T-helper 17 cell (primary cell): ENCODE data around the gene ZDHHC11. TPM values are rescaled to one million over a fixed set of nuclear protein-coding genes. Genes with fewer than 3 reads are reported as not detected.
"Not testable (repeated sequence)": the region's sequence is repeated elsewhere in the genome, so short reads cannot be mapped to it uniquely, and the experiment has no call there.

Source experiments
- ATAC-seq: fragments of 150-1000 bp; cut with Tn5 transposase; 2 replicates; pipeline ENCODE4 v1.10.0; 2021; ENCODE audit warnings: mild to moderate bottlenecking, moderate library complexity
- DNase-seq, 3 donors: peaks; one replicate each; pipeline versions ENCODE4 v3.0.0 to v3.0.0-alpha.2; 2020 to 2021
- H3K9me3 ChIP-seq: one replicate; pipeline ENCODE4 v1.7.0; 2013; ENCODE audit warnings: low read length, mild to moderate bottlenecking; ENCODE audit not compliant: control insufficient read depth, poor library complexity, severe bottlenecking
- H3K27ac Mint-ChIP-seq: one replicate; pipeline ENCODE4 v1.8.0; 2022; ENCODE audit warnings: mild to moderate bottlenecking, moderate library complexity, mixed read lengths
- H3K27me3 Mint-ChIP-seq: one replicate; pipeline ENCODE4 v1.8.0; 2022; ENCODE audit warnings: mixed read lengths
- H3K36me3 Mint-ChIP-seq: one replicate; pipeline ENCODE4 v1.8.0; 2022; ENCODE audit warnings: low read depth, mixed read lengths
- H3K4me1 Mint-ChIP-seq: one replicate; pipeline ENCODE4 v1.8.0; 2022; ENCODE audit warnings: mild to moderate bottlenecking, mixed read lengths
- H3K4me3 Mint-ChIP-seq: one replicate; pipeline ENCODE4 v1.8.0; 2022; ENCODE audit warnings: mild to moderate bottlenecking, moderate library complexity, mixed read lengths
- total RNA-seq, 4 donors: library from RNA in 2 of 4; stranded (reverse) in 2 of 4; gene quantifications; one replicate each; pipeline ENCODE4 v1.2.3 and lab custom pipeline; 2022 to 2026

The ZDHHC11 gene
- total RNA-seq, 2 donors from 2014 or later = 27.7 to 37.1 TPM

- H3K9me3 ChIP-seq, H3K27me3 Mint-ChIP-seq, H3K27ac Mint-ChIP-seq, H3K4me1 Mint-ChIP-seq, H3K4me3 Mint-ChIP-seq, H3K36me3 Mint-ChIP-seq, ATAC-seq: not testable (repeated sequence)
- peak in 1 of 3 donors; percentile 7 for DNase-seq
These were observed 9.8 kb downstream of the ZDHHC11 start for GRCh38 chr5:840974-841435.

GRCh38 chr5:840118-840973 lies 10.4 kb downstream of the ZDHHC11 start:
- not testable (repeated sequence) for H3K9me3 ChIP-seq, H3K27me3 Mint-ChIP-seq, H3K4me3 Mint-ChIP-seq, H3K4me1 Mint-ChIP-seq, ATAC-seq, H3K27ac Mint-ChIP-seq, H3K36me3 Mint-ChIP-seq
- peak in 2 of 3 donors; percentile 5 to 10 for DNase-seq

DNA sequence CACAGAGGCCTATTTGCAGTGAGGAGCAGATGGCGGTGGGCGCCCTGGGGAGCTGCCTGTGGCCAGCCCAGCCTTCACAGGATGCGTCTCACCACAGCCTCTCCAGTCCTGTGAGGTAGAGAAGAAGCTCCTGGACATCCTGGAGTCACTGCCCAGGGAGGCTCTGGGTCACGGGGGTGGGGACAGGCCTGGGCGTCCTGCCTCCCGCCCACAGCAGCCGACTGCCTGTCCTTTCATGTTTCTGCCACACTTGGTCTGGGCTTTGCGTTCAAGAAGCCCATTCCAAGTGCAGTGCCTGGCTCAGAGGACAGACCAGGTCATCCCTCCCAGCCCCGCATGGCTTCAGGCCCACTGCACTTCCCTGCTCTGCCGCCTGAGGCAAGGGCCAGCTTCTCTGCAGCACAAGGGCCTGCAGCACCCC lies 12.3 kb downstream of the ZDHHC11 start:
- not testable (repeated sequence) for H3K4me3 Mint-ChIP-seq, H3K27me3 Mint-ChIP-seq, H3K4me1 Mint-ChIP-seq, H3K36me3 Mint-ChIP-seq, ATAC-seq, H3K9me3 ChIP-seq, H3K27ac Mint-ChIP-seq
- DNase-seq = peak in 1 of 3 donors; percentile 3

DNA sequence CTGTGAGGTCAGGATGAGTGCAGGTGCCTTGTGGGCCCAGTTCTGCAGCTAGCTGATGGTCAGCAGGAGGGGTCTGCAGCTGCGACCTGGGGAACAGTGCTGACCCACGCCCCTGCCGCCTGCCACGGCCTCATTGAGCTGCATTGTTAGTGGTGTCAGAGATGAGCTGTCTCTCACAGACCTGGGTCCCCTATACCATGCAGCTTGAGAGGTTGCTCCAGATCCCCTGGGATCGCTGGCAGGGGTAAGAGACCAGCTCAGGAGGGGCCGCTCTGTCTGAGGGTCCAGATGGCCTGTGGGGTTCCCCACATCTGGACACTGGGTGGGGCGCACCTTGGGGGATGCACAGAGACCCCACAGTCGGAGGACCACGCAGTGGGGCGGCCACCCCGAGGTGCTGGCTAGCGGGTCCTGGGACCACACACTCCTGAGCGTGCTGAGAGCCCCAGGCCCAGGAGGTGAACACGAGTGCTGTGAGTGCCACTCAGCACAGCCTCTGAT lies 13.1 kb downstream of the ZDHHC11 start:
- H3K27ac Mint-ChIP-seq, DNase-seq, H3K27me3 Mint-ChIP-seq, H3K36me3 Mint-ChIP-seq, H3K4me3 Mint-ChIP-seq, ATAC-seq, H3K9me3 ChIP-seq, H3K4me1 Mint-ChIP-seq: not testable (repeated sequence)

DNA sequence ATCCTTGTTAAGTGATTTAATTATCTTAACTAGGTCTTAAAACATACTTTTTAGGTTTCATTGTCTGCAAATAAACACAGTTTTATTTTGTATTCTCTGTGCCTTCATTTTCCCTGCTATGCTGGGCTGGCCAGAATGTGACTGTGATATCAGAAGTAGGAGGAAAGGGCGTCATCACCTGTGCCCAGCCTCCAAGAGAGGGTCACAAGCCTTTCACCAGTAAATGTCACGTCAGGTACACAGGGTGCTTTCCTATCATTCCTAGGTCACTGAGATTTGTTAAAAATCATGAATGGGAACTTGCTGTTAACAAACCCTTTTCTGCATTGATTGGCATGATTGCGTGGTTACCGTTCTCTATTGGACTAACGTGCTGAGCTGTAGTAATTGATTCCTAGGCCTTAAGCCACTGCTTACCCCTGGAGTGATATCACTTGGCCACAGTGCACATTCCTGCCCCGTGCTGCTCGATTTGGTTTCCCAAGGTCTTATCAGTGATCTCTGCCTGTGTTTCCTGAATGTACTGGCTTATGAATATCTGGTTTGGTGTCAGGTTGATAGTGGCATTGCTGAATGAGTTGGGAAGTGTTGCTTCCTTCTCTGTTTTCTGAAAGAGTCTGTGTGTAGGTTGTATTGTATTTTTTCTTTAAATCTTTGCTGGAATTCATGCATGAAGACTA lies 14.7 kb downstream of the ZDHHC11 start:
- not testable (repeated sequence) for DNase-seq, H3K36me3 Mint-ChIP-seq, H3K4me1 Mint-ChIP-seq, H3K27me3 Mint-ChIP-seq, ATAC-seq, H3K27ac Mint-ChIP-seq, H3K9me3 ChIP-seq, H3K4me3 Mint-ChIP-seq

- not testable (repeated sequence) for H3K4me3 Mint-ChIP-seq, DNase-seq, H3K36me3 Mint-ChIP-seq, ATAC-seq, H3K27ac Mint-ChIP-seq, H3K4me1 Mint-ChIP-seq, H3K27me3 Mint-ChIP-seq, H3K9me3 ChIP-seq
These were observed 16.8 kb downstream of the ZDHHC11 start for GRCh38 chr5:834013-834412.

DNA sequence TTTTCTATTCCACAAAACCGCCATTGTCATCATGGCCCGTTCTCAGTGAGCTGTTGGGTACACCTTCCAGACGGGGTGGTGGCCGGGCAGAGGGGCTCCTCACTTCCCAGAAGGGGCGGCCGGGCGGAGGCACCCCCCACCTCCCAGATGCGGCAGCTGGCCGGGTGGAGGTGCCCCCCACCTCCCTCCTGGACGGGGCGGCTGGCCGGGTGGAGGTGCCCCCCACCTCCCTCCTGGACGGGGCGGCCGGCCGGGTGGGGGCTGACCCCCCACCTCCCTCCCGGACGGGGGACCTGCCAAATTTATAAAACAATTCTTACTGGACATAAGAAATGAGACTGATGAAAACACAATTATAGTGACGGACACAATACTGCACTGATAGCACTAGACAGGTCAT lies 22.6 kb downstream of the ZDHHC11 start:
- not testable (repeated sequence) for ATAC-seq, H3K4me1 Mint-ChIP-seq, H3K27ac Mint-ChIP-seq, DNase-seq, H3K36me3 Mint-ChIP-seq, H3K9me3 ChIP-seq, H3K4me3 Mint-ChIP-seq, H3K27me3 Mint-ChIP-seq

GRCh38 chr5:825544-825943 lies 25.2 kb downstream of the ZDHHC11 start:
- not testable (repeated sequence) for H3K4me3 Mint-ChIP-seq, H3K27me3 Mint-ChIP-seq, DNase-seq, H3K9me3 ChIP-seq, H3K36me3 Mint-ChIP-seq, H3K4me1 Mint-ChIP-seq, H3K27ac Mint-ChIP-seq
- peak; percentile 53 for ATAC-seq

DNA sequence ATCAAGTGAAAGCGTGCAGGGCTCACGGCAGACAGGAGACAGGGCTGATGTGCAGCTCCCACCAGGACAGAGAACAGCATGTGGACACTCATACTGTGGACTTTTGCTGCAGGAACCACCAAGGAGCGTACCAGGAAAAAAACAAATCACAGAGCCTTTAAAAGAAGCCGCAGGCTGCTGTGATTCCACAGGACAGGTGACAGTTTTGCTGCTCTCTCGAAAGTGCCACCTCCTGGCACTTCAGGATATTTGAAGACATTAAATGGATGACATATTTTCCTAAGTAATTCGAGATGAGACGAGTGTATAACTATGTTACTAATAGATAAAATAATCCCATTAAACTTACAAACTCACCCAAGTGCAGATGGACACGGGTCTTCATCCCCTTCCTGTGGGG lies 29.3 kb downstream of the ZDHHC11 start:
- H3K36me3 Mint-ChIP-seq = peaks cover 4% of the 10 kb centered on the region
- peaks cover 14% of the 10 kb centered on the region for H3K27me3 Mint-ChIP-seq
- no peak overlapping the region for H3K27ac Mint-ChIP-seq
- no peak overlapping the region for H3K4me3 Mint-ChIP-seq
- DNase-seq (no peak), ATAC-seq (no peak)
- H3K4me1 Mint-ChIP-seq = peaks cover 2% of the 10 kb centered on the region
- no peaks in the 10 kb centered on the region for H3K9me3 ChIP-seq

DNA sequence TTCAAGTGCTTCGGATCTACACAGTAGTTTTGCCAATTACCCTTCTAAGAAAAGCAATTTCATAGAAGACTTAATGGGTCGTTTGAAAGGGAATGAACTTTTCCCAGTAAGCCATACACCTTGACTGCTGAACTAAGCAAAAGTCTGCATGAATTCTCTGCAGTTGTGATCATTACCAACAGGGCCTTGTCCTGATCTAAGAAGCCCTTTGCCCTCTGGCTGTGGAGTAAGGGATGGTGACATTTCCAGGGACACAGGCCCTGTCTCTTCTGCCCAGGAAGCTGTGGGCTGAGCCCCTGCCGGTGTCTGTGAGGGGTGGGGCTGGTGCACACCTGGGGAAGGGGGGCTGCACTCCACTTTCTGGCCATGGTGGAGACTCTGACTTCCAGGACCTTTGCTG lies 30.5 kb downstream of the ZDHHC11 start:
- DNase-seq = no peak
- peaks cover 2% of the 10 kb centered on the region for H3K4me1 Mint-ChIP-seq
- no peak overlapping the region for H3K27ac Mint-ChIP-seq
- no peak for ATAC-seq
- peaks cover 4% of the 10 kb centered on the region for H3K36me3 Mint-ChIP-seq
- no peaks in the 10 kb centered on the region for H3K9me3 ChIP-seq
- peaks cover 14% of the 10 kb centered on the region for H3K27me3 Mint-ChIP-seq
- H3K4me3 Mint-ChIP-seq = no peak overlapping the region

DNA sequence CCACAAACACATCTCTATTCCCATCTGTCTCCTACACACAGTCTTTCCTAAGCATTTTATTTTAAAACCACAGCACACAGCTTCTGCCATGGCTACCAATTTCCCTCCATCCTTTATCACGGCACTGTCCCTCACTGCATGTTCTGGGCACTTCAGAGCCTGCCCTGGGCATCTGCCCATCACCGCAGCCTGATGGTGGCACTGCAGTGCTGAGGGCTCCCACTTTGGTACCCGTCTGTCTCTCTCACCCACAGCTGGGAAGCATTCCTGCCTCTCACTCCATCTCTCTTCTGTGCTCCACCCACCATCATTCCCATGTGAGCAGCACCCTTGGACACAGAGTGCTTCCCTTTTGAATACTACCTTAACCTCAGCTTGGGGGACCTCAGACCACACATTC lies 31.7 kb downstream of the ZDHHC11 start:
- no peak overlapping the region for H3K27ac Mint-ChIP-seq

GRCh38 chr5:816176-816575 lies 34.6 kb downstream of the ZDHHC11 start:
- DNase-seq (no peak), ATAC-seq (no peak)
- no peaks in the 10 kb centered on the region for H3K9me3 ChIP-seq
- Mint-ChIP-seq H3K36me3 (peaks cover 4% of the 10 kb centered on the region), H3K27ac (no peak overlapping the region), H3K4me3 (no peak overlapping the region), H3K4me1 (peaks cover 2% of the 10 kb centered on the region), H3K27me3 (peaks cover 14% of the 10 kb centered on the region)

More for the DNA sequence above, 31.7 kb downstream of the ZDHHC11 start:
- peaks cover 14% of the 10 kb centered on the region for H3K27me3 Mint-ChIP-seq
- no peaks in the 10 kb centered on the region for H3K9me3 ChIP-seq
- peaks cover 4% of the 10 kb centered on the region for H3K36me3 Mint-ChIP-seq
- DNase-seq (no peak), ATAC-seq (no peak)
- H3K4me1 Mint-ChIP-seq = peaks cover 2% of the 10 kb centered on the region
- H3K4me3 Mint-ChIP-seq = no peak overlapping the region

- H3K4me3 Mint-ChIP-seq = no peak overlapping the region
- DNase-seq (no peak), ATAC-seq (no peak)
- peaks cover 14% of the 10 kb centered on the region for H3K27me3 Mint-ChIP-seq
- H3K4me1 Mint-ChIP-seq = no peaks in the 10 kb centered on the region
- H3K36me3 Mint-ChIP-seq = peaks cover 4% of the 10 kb centered on the region
- no peak overlapping the region for H3K27ac Mint-ChIP-seq
- no peaks in the 10 kb centered on the region for H3K9me3 ChIP-seq
These were observed 35.3 kb downstream of the ZDHHC11 start for GRCh38 chr5:815449-815848.
